GM18951 (cell line): ENCODE measurements around the gene CDS1.

Source experiments
- POLR2A ChIP-seq: IDR thresholded peaks from 4 replicates; pipeline ENCODE4 v1.6.1; 2011; ENCODE audit warnings: mild to moderate bottlenecking; ENCODE audit not compliant: insufficient read length, insufficient read depth; ENCODE audit errors: extremely low read depth
- in situ Hi-C: fragments of 300-500 bp; cut with MboI; formaldehyde crosslinking; loops from one replicate; pipeline ENCODE4 v1.12.0; 2022; ENCODE audit warnings: low sequenced_read_pairs, mixed read lengths, inconsistent platforms; ENCODE audit not compliant: unreplicated experiment

The CDS1 gene

GRCh38 chr4:84582302-84582987 lies 482 bp upstream of the CDS1 start:
- in situ Hi-C loops, result no loop called here
- no peak for TF ChIP-seq POLR2A

DNA sequence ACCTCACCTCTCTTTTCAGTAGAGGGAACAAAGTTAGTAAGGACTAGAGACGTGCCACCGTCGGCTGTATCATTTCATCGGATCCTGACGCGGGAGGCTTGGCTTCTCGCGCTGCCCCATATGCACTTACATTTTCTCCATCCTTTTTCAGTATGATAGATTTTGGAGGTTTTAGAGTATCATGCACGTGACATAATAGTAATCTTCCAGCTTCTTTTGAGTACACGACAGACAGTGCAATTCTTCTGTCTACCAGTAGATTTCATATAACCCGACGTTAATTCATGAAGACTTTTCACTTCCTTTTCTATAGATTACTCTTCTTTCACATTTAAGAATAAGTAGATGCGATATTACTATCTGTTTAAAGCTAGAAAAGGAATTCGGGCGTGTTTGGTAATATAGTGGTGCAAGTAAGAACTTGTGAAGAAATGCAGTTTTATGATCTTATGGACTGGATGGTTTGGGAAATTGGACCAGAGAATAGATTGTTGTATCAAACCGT lies 1.0 kb downstream of the CDS1 start:
- in situ Hi-C loops, result no loop called here

DNA sequence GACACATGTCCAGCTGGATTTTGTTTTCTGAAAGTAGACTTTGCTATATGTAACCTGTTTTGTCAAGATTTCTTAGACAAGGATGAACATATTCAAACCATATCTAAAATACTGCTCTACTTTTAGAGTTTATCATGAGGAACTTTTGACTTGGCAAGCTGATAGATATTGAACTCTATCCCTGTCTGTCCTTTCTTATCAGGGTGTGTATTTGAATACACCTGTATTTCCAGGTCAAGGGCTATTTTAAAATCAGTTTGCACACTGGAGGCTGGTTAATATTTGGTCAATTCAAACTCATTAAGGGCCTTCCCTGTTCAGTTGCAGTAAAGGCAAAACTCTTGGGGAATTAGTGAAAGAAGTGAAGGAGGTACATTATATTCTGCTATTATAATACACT lies 2.3 kb downstream of the CDS1 start:
- in situ Hi-C loops, result no loop called here

More for the DNA sequence above, 1.0 kb downstream of the CDS1 start:
- no peak for TF ChIP-seq POLR2A

DNA sequence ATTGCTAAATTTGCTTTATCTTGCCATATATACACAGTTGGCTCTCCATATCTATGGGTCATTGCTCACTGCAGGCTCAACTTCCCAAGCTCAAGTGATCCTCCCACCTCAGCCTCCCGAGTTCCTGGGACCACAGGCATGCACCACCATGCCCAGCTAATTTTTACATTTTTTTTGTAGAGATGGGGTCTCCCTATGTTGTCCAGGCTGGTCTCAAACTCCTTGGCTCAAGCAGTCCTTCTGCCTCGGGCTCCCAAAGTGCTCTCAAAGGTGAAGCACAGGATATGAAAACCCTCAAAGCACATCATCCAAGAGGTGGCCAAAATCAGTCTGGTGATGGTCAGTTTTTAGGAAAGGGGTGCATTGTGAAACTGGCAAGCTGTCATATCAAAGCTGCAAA lies 11.8 kb downstream of the CDS1 start:
- no peak for TF ChIP-seq POLR2A
- in situ Hi-C loops, result no loop called here

More for the DNA sequence above, 2.3 kb downstream of the CDS1 start:
- TF ChIP-seq POLR2A, result no peak

- no peak for TF ChIP-seq POLR2A
- in situ Hi-C loops, result no loop called here
Observed at GRCh38 chr4:84596826-84597225, 13.9 kb downstream of the CDS1 start.

- no peak for TF ChIP-seq POLR2A
- in situ Hi-C loops, result no loop called here
Observed at GRCh38 chr4:84597450-84597849, 14.5 kb downstream of the CDS1 start.

- TF ChIP-seq POLR2A, result no peak
- in situ Hi-C loops, result no loop called here
Observed at GRCh38 chr4:84606645-84607044, 23.7 kb downstream of the CDS1 start.

GRCh38 chr4:84611531-84611930 lies 28.6 kb downstream of the CDS1 start:
- in situ Hi-C loops, result no loop called here
- no peak for TF ChIP-seq POLR2A

DNA sequence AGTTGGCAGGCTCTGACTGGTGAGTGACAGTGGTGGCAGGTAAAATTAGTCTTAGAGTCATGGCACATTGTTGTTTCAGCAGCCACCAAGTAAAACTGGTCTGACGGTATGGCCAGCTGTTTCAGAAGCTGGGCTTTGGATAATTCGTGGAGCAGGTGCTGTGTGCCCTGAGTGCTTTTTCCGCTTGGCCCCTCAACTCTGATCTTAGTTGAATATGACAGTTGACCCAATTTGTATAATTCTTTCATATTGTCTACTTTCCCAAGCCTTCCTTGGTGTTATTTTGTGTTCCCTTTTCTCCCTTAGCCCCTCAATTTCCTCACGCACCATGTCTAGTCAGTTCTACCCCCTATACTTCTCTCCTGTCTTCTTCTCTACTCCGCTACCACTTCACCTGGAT lies 32.0 kb downstream of the CDS1 start:
- TF ChIP-seq POLR2A, result no peak
- in situ Hi-C loops, result no loop called here

- in situ Hi-C loops, result no loop called here
Observed at GRCh38 chr4:84615355-84615754, 32.4 kb downstream of the CDS1 start.

GRCh38 chr4:84622959-84623358 lies 40.0 kb downstream of the CDS1 start:
- TF ChIP-seq POLR2A, result no peak
- in situ Hi-C loops, result no loop called here

More at GRCh38 chr4:84615355-84615754, 32.4 kb downstream of the CDS1 start:
- no peak for TF ChIP-seq POLR2A

DNA sequence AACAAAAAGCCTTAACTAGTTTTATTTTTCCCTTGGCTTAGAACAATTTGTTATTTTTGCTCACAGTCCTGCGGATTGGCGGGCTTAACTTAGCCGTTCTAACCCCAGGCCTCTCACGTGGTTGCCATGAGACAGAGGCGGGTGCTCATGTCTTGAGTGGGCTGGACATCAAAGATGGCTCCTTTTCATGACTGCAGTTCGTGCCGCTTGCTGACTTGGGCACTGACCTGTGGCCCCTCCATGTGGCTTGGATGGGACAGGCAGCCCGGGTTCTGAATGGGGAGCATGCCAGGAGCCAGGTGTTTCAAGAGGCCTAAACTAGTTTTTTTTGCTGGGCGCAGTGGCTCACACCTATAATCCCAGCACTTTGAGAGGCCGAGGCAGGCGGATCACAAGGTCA lies 40.7 kb downstream of the CDS1 start:
- in situ Hi-C loops, result no loop called here
- no peak for TF ChIP-seq POLR2A

GRCh38 chr4:84626673-84627072 lies 43.7 kb downstream of the CDS1 start:
- TF ChIP-seq POLR2A, result no peak
- in situ Hi-C loops, result no loop called here

DNA sequence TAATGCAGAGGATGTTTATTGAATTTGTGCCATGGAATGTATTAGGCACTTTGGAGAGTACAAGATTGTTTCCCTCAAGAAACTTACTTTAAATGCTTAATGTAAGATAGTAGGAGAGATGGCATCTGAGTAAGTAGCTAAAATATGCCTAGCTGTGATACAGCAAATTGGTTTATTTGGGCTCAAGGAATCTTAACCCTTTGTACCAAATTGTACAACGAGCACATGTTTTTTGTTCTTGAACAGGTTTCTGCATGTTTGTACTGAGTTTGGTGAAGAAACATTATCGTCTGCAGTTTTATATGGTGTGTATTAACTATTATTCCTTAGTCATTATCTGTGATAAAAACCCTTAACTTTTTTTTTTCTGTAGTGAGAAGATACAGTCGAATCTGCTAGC lies 48.6 kb downstream of the CDS1 start:
- in situ Hi-C loops, result no loop called here
- no peak for TF ChIP-seq POLR2A
